NCI-H82 treated with DMSO at 0.1 percent for 48 hours (cell line): Measurements from ENCODE around the gene NELL1.

Experiments
- DNase-seq: peaks from one replicate; lab custom pipeline; 2025; ENCODE audit not compliant: unreplicated experiment; lab: John Stamatoyannopoulos, UW

NELL1 gene

GRCh38 chr11:21474529-21474928 lies 805.1 kb downstream of the NELL1 start:
- no peak for DNase-seq

- DNase-seq = no peak
Observed at GRCh38 chr11:21475276-21475675, 805.9 kb downstream of the NELL1 start.

GRCh38 chr11:21476588-21476987 lies 807.2 kb downstream of the NELL1 start:
- no peak for DNase-seq

- DNase-seq = peak; percentile 1
Observed at GRCh38 chr11:21480240-21480639, 810.9 kb downstream of the NELL1 start.

DNA sequence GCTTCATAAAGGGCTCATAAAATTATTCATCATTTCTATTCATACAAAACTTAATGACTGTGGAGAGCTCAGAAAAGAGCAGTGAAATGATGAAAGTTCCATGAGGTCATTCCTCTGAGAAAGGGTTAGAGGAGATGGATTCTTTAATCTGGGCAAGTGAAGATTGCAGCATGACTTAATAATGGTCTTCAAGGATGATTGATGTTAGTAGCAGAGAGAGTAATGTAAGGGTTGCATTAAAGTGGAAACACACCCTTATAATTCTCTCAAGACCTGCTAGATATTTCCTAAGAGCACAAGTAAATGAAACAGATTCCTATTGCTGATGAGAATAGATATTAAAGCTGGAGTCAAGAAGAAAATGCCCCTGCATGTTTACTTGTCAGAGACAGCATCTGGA lies 811.9 kb downstream of the NELL1 start:
- DNase-seq = no peak

- DNase-seq = no peak
Observed at GRCh38 chr11:21484039-21484438, 814.7 kb downstream of the NELL1 start.

- no peak for DNase-seq
Observed at GRCh38 chr11:21485006-21485405, 815.6 kb downstream of the NELL1 start.

DNA sequence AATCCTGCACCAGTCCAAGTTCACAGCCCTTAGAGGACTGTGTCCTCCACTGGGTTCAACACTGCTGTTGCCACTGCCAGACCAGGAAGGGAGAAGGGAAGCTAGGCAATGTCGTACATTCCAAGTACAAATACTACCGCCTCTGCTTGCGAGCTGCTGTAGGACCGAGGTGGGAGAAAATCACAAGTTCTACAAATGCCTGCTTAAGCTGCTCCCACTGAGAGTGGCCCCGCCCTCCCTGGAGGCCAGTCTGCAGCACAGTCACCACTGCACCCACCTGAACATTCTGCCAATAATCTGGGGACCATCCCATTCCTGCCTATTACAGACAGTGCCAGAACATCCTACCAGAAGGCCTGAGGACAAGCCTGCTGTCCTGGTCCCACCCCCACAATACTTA lies 816.0 kb downstream of the NELL1 start:
- DNase-seq = no peak

DNA sequence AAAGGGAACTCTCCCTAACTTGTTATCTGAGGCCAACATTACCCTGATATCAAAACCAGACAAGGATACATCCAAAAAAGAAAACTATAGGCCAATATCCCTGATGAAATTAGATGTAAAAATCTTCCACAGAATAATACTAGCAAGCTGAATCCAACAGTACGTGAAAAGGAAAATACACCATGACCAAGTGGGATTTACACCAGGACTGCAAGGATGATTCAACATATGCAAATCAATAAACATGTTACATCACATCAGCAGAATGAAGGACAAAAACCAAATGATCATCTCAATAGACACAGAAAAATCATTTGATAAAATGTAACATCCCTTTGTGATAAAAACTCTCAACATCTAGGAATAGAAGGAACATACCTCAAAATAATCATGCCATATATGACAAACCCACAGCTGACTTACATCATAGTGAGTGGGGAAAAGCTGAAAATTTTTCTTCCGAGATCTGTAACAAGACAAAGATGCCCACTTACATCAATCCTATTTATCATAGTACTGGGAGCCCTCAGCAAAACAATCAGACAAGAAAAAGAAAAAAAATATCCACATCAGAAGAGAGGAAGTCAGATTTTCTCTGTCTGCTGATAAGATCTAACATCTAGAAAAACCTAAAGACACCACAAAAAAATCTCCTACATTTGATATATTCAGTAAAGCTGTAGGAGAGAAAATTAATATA lies 820.2 kb downstream of the NELL1 start:
- DNase-seq = no peak

DNA sequence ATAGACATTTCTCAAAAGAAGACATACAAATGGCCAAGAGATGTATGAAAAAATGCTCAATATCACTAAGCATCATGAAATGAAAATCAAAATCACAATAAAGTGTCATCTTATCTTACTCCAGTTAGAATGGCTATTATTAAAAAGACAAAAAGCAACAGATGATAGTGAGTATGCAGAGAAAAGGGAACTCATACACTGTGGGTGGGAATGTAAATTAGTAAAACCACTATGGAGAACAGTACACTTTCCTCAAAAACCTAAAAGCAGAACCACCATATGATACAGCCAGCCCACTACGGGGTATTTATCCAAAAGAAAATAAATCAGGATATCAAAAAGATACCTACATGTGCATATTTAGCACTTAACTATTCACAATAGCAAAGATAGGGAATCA lies 823.5 kb downstream of the NELL1 start:
- no peak for DNase-seq

GRCh38 chr11:21494946-21495345 lies 825.6 kb downstream of the NELL1 start:
- no peak for DNase-seq

- DNase-seq = no peak
Observed at GRCh38 chr11:21495879-21496278, 826.5 kb downstream of the NELL1 start.

DNA sequence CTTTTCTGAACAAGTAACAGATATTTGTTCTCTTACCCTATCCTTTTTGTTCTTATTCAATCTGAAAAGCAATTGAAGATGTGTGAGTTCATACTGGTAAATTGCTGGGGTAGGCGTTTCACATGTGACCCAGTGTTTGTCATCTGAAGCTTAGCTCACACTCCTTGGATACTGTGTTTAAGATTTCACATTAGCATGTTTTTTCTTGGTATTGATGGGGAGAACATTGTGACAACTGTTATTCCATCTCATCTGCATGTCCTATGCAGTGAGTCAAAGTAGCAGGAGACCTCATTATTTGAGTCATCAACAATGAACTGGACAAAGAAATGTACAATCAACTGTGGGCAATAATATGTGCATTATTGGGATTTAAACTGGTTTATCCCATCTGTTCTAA lies 831.9 kb downstream of the NELL1 start:
- no peak for DNase-seq

DNA sequence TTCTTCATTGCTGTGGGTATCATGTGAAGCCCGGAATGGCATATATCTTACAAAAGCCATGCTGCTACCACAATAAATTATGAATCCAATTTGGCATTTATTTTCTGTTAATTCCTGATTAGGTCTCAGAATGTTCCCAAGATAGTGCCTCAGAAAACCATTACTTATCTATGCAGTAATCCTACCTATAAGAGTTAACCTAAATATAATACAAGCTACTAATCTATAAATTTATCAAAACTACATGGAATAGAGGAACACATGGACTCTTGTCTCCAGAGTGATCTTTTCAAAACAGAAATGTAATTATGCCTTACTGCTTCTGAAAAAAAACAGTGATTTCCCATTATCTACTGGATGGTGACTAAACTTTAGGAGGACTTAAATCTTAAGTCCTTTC lies 835.7 kb downstream of the NELL1 start:
- DNase-seq = no peak

DNA sequence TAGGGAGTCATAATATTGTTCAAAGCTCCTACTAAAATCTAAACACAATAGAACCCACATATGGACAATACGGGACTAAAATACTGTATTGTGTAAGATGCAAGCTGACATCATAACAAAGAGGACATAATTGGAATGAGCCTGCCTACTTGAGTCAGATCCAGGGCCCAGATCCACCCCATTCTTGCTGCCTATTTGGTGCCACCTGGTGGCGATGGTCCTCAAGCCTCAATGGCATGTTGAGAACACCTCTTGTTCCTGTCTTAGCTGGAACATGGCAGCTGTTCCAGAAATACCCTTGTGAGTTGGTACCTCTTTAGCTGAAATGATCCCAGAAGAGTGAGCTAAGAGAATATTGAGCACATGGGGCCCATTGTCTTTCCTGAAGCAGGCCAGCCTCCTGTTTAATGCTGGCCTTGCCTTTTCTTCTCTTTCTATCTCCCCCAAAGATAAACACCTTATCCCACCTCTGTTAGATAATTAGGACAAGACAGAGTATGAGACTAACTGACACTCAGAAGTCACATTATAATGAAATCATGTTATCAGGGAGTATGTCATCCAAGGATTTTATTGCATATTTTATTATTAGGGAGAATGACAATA lies 842.6 kb downstream of the NELL1 start:
- peak; percentile 31 for DNase-seq

DNA sequence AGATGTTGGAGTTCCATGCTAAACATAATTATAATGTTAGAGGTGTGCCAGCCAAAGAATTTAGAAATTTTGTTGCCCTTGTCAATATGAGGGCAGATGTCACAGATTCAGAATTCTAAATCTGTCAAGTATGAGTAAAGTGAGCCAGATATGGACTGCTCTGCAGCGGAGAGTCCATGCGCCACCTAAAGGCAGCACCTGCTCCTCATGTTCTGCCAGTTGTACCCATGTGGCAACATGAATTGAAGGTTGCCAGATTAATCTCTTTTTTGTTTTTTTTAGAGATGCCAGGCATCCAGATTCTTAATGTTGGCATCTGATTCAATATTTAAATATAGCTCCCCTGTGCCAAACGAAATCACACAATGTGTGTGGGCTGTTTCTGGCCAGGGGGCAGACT lies 844.9 kb downstream of the NELL1 start:
- peak; percentile 0 for DNase-seq

DNA sequence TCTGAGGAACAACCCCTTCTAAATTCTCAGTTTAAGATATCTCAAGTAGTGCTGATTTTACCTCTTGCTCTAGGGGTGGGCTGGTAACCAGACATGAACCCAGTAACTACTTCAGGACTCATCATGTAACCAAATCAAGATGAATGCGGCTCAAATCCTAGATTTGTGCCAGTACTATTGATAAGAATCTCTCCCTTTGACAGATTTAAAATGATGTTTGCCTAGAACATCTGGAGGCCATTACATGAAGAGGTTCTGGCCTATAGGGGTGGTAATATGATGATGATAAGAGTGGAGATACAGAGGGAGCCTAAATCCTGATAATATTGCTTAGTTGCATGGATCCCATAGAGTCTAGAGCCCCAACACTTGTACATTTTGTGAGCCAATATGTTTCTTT lies 850.9 kb downstream of the NELL1 start:
- no peak for DNase-seq

DNA sequence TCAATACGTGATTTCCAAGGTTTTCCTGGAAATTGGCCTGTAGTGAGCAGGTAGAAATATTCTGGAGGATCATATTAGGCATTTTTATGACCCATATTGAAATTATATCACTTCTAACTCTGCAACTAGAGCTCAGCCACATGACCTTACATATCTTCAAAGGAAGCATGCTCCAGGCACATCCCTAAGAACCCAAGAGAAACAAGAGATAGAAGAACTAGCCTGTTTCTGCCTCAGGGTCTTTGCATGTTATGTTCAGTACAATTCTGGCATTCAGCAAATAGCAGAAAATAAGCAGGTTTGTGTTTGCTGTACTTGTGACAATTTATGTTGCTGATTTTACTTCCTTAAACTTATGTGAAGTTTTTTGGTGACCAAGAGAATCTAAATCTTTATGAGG lies 859.8 kb downstream of the NELL1 start:
- DNase-seq = no peak

DNA sequence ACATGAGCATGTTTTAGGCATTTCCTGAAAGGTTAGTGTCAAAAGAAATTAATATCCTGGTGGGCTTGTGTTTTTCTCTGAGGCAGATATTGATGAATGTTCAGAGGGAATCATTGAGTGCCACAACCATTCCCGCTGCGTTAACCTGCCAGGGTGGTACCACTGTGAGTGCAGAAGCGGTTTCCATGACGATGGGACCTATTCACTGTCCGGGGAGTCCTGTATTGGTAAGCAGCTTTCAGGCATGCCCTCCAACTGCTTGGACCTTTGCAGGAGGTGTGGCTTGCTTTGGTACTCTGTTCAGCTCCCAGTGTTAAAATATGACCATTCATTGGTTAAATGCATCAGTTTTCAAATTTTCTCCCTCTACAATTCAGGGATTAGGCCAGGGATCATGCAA lies 864.9 kb downstream of the NELL1 start:
- DNase-seq = no peak

DNA sequence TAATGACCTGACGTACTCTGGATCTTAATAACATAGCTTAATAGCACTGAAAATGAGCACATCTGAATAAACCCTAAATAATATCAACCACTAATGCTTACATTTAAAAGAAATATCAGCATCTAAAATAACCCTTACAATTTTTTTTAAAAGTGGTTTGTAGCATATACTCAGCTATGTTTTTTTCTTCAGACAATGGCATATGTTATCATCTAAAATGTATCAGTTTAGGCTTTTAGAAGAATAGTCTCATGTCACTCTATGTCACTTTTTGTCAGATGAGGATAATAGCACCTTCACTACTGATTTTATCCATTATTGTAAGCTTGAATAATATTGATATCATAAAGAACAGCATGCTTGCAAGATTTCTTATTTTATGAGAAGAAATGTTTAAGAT lies 868.6 kb downstream of the NELL1 start:
- no peak for DNase-seq

- DNase-seq = no peak
Observed at GRCh38 chr11:21541187-21541751, 871.9 kb downstream of the NELL1 start.

DNA sequence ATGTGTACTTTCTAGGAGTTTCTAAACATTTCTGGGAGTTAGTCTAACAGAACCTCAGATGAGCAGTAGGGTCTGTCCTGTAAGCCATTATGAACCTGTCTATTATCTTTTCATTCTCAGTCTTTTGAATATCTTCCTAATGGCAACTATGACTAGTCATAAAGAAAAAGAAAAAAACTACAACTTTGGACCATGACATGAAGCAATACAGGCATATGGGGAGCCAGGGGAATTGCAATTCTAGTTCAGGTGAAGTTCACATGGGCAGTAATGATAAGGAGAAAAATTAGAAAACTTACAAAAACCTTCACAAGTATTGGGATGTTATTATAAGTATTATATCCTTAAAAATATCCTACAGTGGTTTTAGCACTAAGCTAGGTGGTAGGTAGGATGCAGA lies 874.5 kb downstream of the NELL1 start:
- no peak for DNase-seq

- no peak for DNase-seq
Observed at GRCh38 chr11:21545699-21546098, 876.3 kb downstream of the NELL1 start.
